ENCODE data around the gene TMEM272. TPM values are rescaled to one million over a fixed set of nuclear protein-coding genes. Genes with fewer than 3 reads are reported as not detected.

Gene TMEM272
- total RNA-seq, 3 donors from 2014 or later (not counting 1 experiment from before 2014, with no cell fraction given), result 0.08 TPM; not detected in 2

GRCh38 chr13:51772781-51773180 lies 72.2 kb downstream of the TMEM272 start:
- WGBS (ENCODE audit: insufficient coverage), result 97% methylated on average over 6 of the region's 6 CpGs
- H3K27me3 Mint-ChIP-seq (ENCODE audit: low read depth in 2 of 2), result peaks cover 0 to 4% of the 10 kb centered on the region in 2 donors

GRCh38 chr13:51772105-51772455 lies 72.9 kb downstream of the TMEM272 start:
- no peak for TF ChIP-seq CTCF (IDR thresholded peaks at IDR 0.05)
- no peak for ATAC-seq
- Histone ChIP-seq H3K4me3 (ENCODE audit: low read length) (no peak overlapping the region), H3K36me3 (ENCODE audit: control insufficient read depth, insufficient read depth, low read length) (peaks cover under 1% of the 10 kb centered on the region), H3K27me3 (ENCODE audit: control insufficient read depth, insufficient read depth, low read length) (no peaks in the 10 kb centered on the region), H3K27ac (ENCODE audit: low read length) (no peak overlapping the region), H3K9me3 (ENCODE audit: control insufficient read depth, insufficient read depth, low read length) (no peaks in the 10 kb centered on the region), H3K4me1 (ENCODE audit: control insufficient read depth, insufficient read depth, low read length) (no peaks in the 10 kb centered on the region)
- H3K36me3 Mint-ChIP-seq, result no peaks in the 10 kb centered on the region
- no peak overlapping the region for H3K4me3 Mint-ChIP-seq
- no peak for DNase-seq
- H3K4me1 Mint-ChIP-seq, result no peaks in the 10 kb centered on the region
- no peak overlapping the region for H3K27ac Mint-ChIP-seq
- H3K9me3 Mint-ChIP-seq, result no peaks in the 10 kb centered on the region
- 93% methylated on average over 9 of the region's 9 CpGs for WGBS (ENCODE audit: insufficient coverage)
- intact Hi-C loops (cut with micrococcal nuclease), result no loop called here
- H3K27me3 Mint-ChIP-seq (ENCODE audit: low read depth in 2 of 2), result peaks cover 0 to 4% of the 10 kb centered on the region in 2 donors

More at GRCh38 chr13:51772781-51773180, 72.2 kb downstream of the TMEM272 start:
- Histone ChIP-seq H3K27ac (ENCODE audit: low read length) (no peak overlapping the region), H3K4me3 (ENCODE audit: low read length) (no peak overlapping the region), H3K9me3 (ENCODE audit: control insufficient read depth, insufficient read depth, low read length) (no peaks in the 10 kb centered on the region), H3K36me3 (ENCODE audit: control insufficient read depth, insufficient read depth, low read length) (no peaks in the 10 kb centered on the region), H3K4me1 (ENCODE audit: control insufficient read depth, insufficient read depth, low read length) (peaks cover under 1% of the 10 kb centered on the region), H3K27me3 (ENCODE audit: control insufficient read depth, insufficient read depth, low read length) (no peaks in the 10 kb centered on the region)
- TF ChIP-seq CTCF (IDR thresholded peaks at IDR 0.05), result no peak
- Mint-ChIP-seq H3K36me3 (no peaks in the 10 kb centered on the region), H3K27ac (no peak overlapping the region), H3K9me3 (no peaks in the 10 kb centered on the region), H3K4me3 (no peak overlapping the region), H3K4me1 (peaks cover under 1 to 1% of the 10 kb centered on the region in 2 donors)
- ATAC-seq (no peak), DNase-seq (no peak)
- intact Hi-C loops (cut with micrococcal nuclease), result no loop called here

- peak in 1 of 3 donors; percentile 24 for ATAC-seq
- no peak overlapping the region for H3K4me3 Mint-ChIP-seq
- H3K9me3 Mint-ChIP-seq, result no peaks in the 10 kb centered on the region
- Histone ChIP-seq H3K36me3 (ENCODE audit: control insufficient read depth, insufficient read depth, low read length) (peaks cover 3% of the 10 kb centered on the region), H3K4me1 (ENCODE audit: control insufficient read depth, insufficient read depth, low read length) (no peaks in the 10 kb centered on the region), H3K4me3 (ENCODE audit: low read length) (no peak overlapping the region), H3K27ac (ENCODE audit: low read length) (no peak overlapping the region), H3K27me3 (ENCODE audit: control insufficient read depth, insufficient read depth, low read length) (no peaks in the 10 kb centered on the region), H3K9me3 (ENCODE audit: control insufficient read depth, insufficient read depth, low read length) (no peaks in the 10 kb centered on the region)
- peaks cover 0 to 4% of the 10 kb centered on the region in 2 donors for H3K27me3 Mint-ChIP-seq (ENCODE audit: low read depth in 2 of 2)
- no peaks in the 10 kb centered on the region for H3K36me3 Mint-ChIP-seq
- WGBS (ENCODE audit: insufficient coverage), result 95% methylated on average over 17 of the region's 17 CpGs
- no peaks in the 10 kb centered on the region for H3K4me1 Mint-ChIP-seq
- DNase-seq, result no peak
- H3K27ac Mint-ChIP-seq, result peak overlapping the region in 1 of 2 donors; percentile 24
- TF ChIP-seq CTCF (IDR thresholded peaks at IDR 0.05), result no peak
- intact Hi-C loops (cut with micrococcal nuclease), result no loop called here
These were observed 73.4 kb downstream of the TMEM272 start for GRCh38 chr13:51771418-51772104.
